Activated naive CD8-positive, alpha-beta T cell treated with anti-CD3 and anti-CD28 coated beads for 36 hours (primary cell): ENCODE results near the gene MAST3. TPM values are rescaled to one million over a fixed set of nuclear protein-coding genes. Genes with fewer than 3 reads are reported as not detected.

Source experiments
- DNase-seq: peaks from one replicate; pipeline ENCODE4 v3.0.0; 2021
- H3K27ac Mint-ChIP-seq: one replicate; pipeline ENCODE4 v1.8.0; 2022; ENCODE audit warnings: mild to moderate bottlenecking, moderate library complexity, mixed read lengths
- H3K27me3 Mint-ChIP-seq: one replicate; pipeline ENCODE4 v1.8.0; 2022; ENCODE audit warnings: mild to moderate bottlenecking, mixed read lengths
- H3K36me3 Mint-ChIP-seq: one replicate; pipeline ENCODE4 v1.8.0; 2021; ENCODE audit warnings: mild to moderate bottlenecking, mixed read lengths
- H3K4me1 Mint-ChIP-seq: one replicate; pipeline ENCODE4 v1.8.0; 2021; ENCODE audit warnings: mixed read lengths
- H3K4me3 Mint-ChIP-seq: one replicate; pipeline ENCODE4 v1.8.0; 2022; ENCODE audit warnings: mild to moderate bottlenecking, moderate library complexity, mixed read lengths
- H3K9me3 Mint-ChIP-seq: one replicate; pipeline ENCODE4 v1.8.0; 2022; ENCODE audit warnings: mixed read lengths
- total RNA-seq, 2 experiments: library from RNA; stranded (reverse); gene quantifications; one replicate each; pipeline ENCODE4 v1.2.3, GENCODE V29; 2021

The MAST3 gene
- total RNA-seq, 2 experiments from 2014 or later: 11.8 to 14.4 TPM

DNA sequence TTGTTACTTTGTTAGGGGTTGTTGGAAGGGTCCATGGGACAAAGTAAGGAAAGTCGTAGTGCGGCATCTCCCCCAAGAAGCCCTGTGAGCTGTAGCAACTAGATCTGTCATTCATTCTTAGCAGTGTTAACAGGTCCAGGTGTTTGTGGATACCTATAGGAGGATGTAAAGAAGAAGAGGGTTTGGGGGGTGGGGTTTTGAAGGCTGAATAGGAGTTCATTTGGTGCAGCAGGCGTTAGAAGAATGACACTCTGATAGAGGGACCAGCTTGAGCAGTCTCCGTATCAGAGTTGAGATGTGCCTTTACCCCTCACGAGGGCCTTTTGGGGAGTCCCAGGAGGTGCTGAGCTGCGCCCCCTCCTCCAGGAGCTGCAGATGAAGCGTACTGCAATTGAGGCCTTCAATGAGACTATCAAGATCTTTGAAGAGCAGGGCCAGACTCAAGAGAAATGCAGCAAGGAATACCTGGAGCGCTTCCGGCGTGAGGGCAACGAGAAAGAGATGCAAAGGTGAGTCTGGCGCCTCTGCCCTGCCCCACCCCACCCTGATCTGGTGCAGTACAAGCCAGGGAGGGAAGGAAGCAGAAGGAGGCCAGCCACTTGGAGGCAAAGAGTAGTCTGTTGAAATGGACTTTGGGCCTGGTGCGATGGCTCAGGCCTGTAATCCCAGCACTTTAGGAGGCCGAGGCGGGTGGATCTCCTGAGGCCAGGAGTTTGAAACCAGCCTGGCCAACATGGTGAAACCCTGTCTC lies 68.4 kb downstream of the MAST3 start:
- Mint-ChIP-seq H3K9me3 (no peaks in the 10 kb centered on the region), H3K4me3 (no peak overlapping the region), H3K4me1 (peaks cover 3% of the 10 kb centered on the region)

DNA sequence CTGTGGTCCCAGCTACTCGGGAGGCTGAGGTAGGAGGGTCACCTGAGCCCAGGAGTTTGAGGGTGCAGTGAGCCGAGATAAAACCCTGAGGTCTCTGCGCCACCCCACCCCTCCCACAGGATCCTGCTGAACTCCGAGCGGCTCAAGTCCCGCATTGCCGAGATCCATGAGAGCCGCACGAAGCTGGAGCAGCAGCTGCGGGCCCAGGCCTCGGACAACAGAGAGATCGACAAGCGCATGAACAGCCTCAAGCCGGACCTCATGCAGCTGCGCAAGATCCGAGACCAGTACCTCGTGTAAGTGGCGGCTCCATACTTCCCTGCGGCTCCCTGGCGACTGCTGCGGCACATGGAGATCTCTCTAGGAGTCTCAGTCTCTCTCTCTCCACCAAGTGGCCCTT lies 69.4 kb downstream of the MAST3 start:
- H3K4me3 Mint-ChIP-seq: no peak overlapping the region

More for the DNA sequence above, 68.4 kb downstream of the MAST3 start:
- H3K36me3 Mint-ChIP-seq: peaks cover 22% of the 10 kb centered on the region
- no peak overlapping the region for H3K27ac Mint-ChIP-seq
- DNase-seq: no peak
- no peaks in the 10 kb centered on the region for H3K27me3 Mint-ChIP-seq

DNA sequence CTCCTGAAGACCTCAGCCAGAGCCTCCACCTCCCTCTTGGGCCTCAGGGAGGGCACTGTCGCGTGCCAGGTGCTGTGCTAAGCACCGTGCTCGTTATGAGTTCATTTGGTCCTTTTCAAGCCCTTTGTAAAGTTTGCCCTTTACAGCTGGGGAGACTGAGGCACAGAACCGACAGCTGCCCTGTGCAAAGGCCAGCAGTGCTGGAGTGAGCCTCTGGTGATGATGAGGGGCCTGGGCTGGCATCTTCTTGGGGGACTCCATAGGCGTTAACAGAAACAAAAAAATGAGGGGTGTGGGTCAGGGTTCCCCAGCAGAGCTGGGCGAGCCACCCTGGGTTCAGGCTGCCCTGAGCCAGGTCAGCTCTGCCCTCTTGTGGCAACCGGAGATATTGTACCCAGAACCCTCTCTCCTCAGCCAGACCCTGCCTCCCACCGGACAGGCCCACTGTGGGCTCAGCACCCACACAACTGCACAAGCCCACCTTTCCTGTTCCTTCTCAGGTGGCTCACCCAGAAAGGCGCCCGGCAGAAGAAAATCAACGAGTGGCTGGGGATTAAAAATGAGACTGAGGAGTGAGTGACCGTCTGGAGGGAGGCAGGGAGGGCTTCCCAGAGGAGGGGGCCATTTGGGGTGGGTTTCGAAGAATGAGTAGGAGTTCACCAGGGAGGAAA lies 70.5 kb downstream of the MAST3 start:
- H3K4me1 Mint-ChIP-seq: peaks cover 6% of the 10 kb centered on the region
- peak; percentile 71 for DNase-seq
- peaks cover 28% of the 10 kb centered on the region for H3K36me3 Mint-ChIP-seq
- no peak overlapping the region for H3K27ac Mint-ChIP-seq
- no peaks in the 10 kb centered on the region for H3K27me3 Mint-ChIP-seq
- no peak overlapping the region for H3K4me3 Mint-ChIP-seq
- no peaks in the 10 kb centered on the region for H3K9me3 Mint-ChIP-seq

More for the DNA sequence above, 69.4 kb downstream of the MAST3 start:
- DNase-seq: no peak
- no peaks in the 10 kb centered on the region for H3K9me3 Mint-ChIP-seq
- no peaks in the 10 kb centered on the region for H3K27me3 Mint-ChIP-seq
- H3K27ac Mint-ChIP-seq: no peak overlapping the region
- H3K36me3 Mint-ChIP-seq: peaks cover 28% of the 10 kb centered on the region
- H3K4me1 Mint-ChIP-seq: no peaks in the 10 kb centered on the region

DNA sequence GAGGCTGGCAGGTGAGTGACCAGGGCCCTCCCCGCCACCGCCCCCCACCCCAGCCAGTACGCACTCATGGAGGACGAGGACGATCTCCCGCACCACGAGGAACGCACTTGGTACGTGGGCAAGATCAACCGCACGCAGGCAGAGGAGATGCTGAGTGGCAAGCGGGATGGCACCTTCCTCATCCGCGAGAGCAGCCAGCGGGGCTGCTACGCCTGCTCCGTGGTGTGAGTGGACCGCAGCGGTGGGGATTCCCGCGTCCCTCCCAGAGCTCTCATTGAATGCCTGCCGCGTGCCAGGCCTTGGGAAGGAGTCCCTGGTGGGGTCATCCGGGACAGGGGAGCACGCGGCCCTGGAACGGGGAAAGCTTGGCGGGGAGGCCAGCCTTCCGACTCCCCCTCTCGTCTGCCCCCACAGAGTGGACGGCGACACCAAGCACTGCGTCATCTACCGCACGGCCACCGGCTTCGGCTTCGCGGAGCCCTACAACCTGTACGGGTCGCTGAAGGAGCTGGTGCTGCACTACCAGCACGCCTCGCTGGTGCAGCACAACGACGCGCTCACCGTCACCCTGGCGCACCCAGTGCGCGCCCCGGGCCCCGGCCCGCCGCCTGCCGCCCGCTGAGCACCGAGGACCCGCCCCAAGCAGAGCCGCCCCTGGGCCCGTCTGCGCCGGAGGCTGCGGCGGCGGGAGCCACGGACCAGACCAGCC lies 71.2 kb downstream of the MAST3 start:
- no peaks in the 10 kb centered on the region for H3K9me3 Mint-ChIP-seq
- H3K27ac Mint-ChIP-seq: no peak overlapping the region
- H3K36me3 Mint-ChIP-seq: peaks cover 24% of the 10 kb centered on the region
- H3K27me3 Mint-ChIP-seq: no peaks in the 10 kb centered on the region
- no peak overlapping the region for H3K4me3 Mint-ChIP-seq
- H3K4me1 Mint-ChIP-seq: peaks cover 9% of the 10 kb centered on the region
- DNase-seq: no peak

DNA sequence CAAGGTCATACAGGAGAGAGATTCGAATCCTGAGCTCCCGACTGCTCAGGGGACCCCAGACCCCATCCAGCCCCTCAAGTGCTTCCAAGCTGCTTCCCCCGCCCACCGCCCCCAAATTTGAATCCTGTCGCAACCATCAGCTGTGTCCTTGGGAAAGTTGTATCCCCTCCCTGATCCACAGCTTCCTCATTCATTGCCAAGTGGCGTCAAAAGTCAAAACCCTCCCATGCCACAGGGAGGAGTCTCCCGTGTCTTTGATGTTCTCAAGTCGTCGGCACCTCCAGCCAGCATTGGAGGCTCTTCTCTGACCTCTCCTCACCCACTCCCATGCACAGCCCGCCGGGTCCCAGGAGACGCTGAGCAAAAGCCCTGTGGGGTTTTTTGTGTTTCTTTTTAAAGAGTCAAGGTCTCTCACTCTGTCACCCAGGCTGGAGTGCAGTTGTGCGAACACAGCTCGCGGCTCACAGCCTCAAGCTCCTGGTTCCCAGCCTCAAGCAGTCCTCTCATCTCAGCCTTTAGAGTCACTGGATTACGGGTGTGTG lies 73.2 kb downstream of the MAST3 start:
- Mint-ChIP-seq H3K4me1 (peaks cover 15% of the 10 kb centered on the region), H3K4me3 (no peak overlapping the region), H3K27me3 (no peaks in the 10 kb centered on the region), H3K36me3 (peaks cover 20% of the 10 kb centered on the region), H3K27ac (peak overlapping the region; percentile 46), H3K9me3 (no peaks in the 10 kb centered on the region)
- DNase-seq: no peak

DNA sequence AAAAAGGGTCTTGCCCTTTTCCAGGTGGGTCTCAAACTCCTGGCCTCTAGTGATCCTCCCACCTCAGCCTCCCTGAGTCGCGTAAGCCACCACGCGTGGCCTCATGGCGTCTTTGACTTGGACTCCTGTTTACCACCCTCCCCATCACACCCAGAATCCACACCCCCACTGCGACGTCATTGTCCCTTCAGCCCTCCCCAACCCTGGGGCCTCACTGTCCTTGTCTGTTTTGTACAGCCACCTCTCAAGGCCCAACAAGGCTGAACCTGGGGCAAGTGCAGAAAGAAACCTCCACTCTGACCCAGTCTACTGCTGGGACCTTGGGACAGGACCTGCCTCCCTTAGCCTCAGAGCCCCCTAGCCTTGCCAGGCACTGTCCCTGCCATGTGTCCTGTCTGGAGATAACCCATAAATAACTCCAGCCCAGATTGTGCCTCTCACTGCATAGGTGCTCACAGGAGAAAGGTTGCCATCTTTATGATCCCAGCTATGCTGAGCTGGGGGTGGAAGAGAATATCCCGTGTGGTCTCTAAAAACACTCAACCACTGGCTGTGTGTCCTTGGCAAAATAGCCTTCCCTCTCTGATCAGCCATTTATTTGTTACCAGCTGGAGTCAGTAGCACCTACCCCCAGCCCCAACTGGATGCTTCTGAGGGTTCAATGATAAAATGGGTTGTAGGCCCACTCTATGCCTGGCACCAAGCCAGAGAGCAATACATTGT lies 74.2 kb downstream of the MAST3 start:
- no peak overlapping the region for H3K4me3 Mint-ChIP-seq
- no peak for DNase-seq
- peaks cover 17% of the 10 kb centered on the region for H3K36me3 Mint-ChIP-seq
- H3K4me1 Mint-ChIP-seq: peaks cover 15% of the 10 kb centered on the region
- H3K27me3 Mint-ChIP-seq: no peaks in the 10 kb centered on the region
- H3K9me3 Mint-ChIP-seq: no peaks in the 10 kb centered on the region
- H3K27ac Mint-ChIP-seq: peak overlapping the region; percentile 61

DNA sequence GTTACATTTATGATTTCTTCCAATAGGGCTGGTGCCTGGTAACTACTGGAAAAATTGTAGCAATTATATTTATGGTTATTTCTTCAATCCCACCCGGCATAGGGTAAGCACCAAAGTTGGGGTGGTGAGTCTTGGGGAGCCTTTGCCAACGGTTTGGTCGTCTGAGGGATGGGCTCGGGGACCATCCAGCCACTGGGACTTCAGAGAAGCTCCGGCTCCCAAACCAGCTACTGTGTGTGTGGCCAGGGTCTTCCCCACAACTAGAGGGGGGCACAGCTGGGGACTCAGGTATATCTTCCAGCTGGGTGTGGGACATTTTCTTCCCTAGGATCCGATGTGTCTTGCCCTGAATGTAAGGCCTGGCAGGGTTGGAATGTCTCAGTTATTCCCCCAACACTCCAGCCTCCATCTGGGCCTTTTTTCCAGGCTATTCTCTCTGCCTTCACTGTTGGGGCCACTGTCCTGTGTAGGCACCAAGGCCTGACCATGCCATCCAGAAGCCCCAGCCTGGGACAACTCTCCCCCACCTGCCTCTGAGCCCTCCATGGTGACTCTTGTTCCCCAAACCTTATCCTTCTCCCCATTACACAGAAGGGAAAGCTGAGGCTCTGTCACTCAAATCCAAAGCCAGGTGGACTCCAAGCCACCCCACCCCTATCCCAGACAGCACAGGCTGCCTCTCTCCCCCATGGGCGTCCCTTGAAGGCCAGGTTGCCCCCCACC lies 74.9 kb downstream of the MAST3 start:
- Mint-ChIP-seq H3K4me3 (peak overlapping the region; percentile 42), H3K9me3 (no peaks in the 10 kb centered on the region), H3K36me3 (peaks cover 19% of the 10 kb centered on the region), H3K27ac (peak overlapping the region; percentile 68), H3K27me3 (no peaks in the 10 kb centered on the region), H3K4me1 (peaks cover 15% of the 10 kb centered on the region)
- DNase-seq: no peak

DNA sequence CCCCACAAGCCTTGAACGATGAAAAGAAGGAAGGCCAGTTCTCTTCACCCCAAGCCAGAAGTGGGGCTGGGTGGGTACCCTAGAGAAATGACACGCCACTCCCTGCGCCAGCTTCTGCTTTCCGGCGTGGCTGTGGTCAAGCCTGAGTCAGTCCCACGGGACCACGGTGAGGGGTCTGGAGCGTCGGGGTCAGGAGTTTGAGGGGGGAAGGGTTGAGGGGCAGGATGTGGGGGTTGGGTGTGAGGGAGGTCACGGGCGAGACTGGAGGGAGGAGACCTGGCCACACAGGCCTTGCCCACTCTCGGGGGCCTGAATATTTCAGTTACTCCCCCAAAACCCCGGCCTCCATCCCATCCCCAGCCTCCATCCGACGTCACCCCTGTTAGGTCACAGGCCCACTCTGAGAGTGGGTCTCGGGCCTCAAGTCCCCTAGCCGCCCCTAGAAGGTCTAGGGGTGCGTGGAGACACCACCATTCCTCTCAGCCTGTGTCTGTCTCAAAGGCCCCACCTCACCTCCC lies 75.5 kb downstream of the MAST3 start:
- Mint-ChIP-seq H3K9me3 (no peaks in the 10 kb centered on the region), H3K27me3 (no peaks in the 10 kb centered on the region), H3K27ac (peak overlapping the region; percentile 75), H3K4me3 (peak overlapping the region; percentile 83), H3K36me3 (peaks cover 17% of the 10 kb centered on the region), H3K4me1 (peaks cover 15% of the 10 kb centered on the region)
- no peak for DNase-seq

DNA sequence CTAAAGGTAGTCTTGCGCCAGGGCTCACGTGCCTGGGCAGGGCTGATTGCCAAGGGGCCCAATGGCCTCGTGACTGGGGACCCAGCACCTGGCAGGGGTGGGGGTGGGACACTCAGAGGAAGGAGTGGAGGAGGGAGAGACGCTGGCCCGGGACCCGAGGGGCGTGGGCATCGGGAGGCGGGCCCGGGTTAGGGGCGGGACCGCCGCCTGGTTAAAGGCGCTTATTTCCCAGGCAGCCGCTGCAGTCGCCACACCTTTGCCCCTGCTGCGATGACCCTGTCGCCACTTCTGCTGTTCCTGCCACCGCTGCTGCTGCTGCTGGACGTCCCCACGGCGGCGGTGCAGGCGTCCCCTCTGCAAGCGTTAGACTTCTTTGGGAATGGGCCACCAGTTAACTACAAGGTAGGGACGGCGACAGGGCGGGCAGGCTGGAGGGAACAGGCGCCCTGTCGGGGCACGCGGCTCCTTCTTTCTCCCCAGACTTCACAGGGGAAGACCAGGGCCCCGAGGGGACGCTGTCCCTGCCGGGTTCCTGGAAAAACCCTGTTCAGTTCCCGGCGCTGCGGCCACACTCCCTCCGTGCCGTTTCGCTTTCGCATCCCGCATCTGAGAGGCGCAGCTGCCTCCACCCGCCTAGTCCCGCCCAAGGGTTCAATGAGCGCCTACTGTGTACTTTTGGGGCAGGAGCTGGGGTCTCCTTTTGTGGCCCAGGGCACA lies 76.2 kb downstream of the MAST3 start, which contains the start of gene IFI30:
IFI30 (plus strand) TSS at position 242 of the 717 bp plus-strand sequence; CDS start at position 271, 29 bp downstream.
- H3K36me3 Mint-ChIP-seq: peaks cover 18% of the 10 kb centered on the region
- peak within 1 kb of the TSS; percentile 83 for H3K4me3 Mint-ChIP-seq
- H3K27me3 Mint-ChIP-seq: no peaks in the 10 kb centered on the region
- peaks cover 15% of the 10 kb centered on the region for H3K4me1 Mint-ChIP-seq
- H3K9me3 Mint-ChIP-seq: no peaks in the 10 kb centered on the region
- DNase-seq: peak; percentile 70
- H3K27ac Mint-ChIP-seq: peak within 1 kb of the TSS; percentile 75

DNA sequence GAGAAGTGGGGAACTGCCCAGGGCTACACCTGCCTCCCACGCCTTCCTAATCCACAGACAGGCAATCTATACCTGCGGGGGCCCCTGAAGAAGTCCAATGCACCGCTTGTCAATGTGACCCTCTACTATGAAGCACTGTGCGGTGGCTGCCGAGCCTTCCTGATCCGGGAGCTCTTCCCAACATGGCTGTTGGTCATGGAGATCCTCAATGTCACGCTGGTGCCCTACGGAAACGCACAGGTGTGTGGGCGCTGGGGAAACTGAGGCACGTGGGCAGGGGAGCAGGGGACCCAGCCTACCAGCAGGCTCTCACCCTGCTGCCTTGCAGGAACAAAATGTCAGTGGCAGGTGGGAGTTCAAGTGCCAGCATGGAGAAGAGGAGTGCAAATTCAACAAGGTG lies 77.4 kb downstream of the MAST3 start:
- Mint-ChIP-seq H3K4me3 (peak overlapping the region; percentile 83), H3K27ac (no peak overlapping the region), H3K4me1 (peaks cover 15% of the 10 kb centered on the region), H3K36me3 (peaks cover 18% of the 10 kb centered on the region), H3K27me3 (no peaks in the 10 kb centered on the region), H3K9me3 (no peaks in the 10 kb centered on the region)
- DNase-seq: no peak

DNA sequence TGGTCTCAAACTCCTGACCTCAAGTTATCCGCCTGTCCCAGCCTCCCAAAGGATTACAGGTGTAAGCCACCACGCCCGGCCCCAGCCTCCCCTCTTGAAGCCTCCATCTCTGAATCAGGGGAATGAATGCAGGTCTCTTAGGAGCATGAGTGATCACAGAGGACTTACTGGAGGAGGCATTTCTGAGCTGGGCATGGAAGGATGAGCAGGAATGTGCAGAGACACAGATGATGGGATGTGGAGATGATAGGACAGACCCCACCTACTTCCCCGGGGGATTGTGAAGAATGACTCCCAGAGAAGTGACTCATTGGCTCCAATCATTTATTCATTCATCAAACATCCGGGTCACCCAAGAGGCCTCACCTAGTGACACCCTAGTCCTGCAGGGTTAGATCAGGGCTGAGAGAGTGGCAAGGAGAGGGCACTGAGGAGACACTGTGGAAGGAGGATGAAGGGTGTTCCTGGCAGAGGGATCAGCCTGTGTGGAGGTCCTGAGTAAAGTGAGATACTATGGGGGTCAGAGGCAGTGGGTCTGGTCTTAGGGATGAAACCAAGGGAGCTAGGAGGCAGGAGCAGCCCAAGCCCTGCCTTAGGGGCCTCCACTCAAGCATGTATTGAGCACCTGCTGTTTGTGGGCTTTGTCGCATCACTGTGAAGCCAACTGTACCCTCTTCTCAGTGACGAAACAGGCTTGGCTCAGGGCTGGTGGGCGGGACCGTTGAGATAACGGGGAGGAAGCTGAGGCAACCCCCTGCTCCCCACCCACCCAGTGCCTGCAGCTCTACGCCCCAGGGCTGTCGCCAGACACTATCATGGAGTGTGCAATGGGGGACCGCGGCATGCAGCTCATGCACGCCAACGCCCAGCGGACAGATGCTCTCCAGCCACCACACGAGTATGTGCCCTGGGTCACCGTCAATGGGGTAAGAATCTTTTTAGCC lies 79.1 kb downstream of the MAST3 start:
- Mint-ChIP-seq H3K4me1 (peaks cover 15% of the 10 kb centered on the region), H3K27ac (no peak overlapping the region), H3K27me3 (no peaks in the 10 kb centered on the region), H3K9me3 (no peaks in the 10 kb centered on the region), H3K4me3 (no peak overlapping the region), H3K36me3 (peaks cover 11% of the 10 kb centered on the region)
- no peak for DNase-seq

DNA sequence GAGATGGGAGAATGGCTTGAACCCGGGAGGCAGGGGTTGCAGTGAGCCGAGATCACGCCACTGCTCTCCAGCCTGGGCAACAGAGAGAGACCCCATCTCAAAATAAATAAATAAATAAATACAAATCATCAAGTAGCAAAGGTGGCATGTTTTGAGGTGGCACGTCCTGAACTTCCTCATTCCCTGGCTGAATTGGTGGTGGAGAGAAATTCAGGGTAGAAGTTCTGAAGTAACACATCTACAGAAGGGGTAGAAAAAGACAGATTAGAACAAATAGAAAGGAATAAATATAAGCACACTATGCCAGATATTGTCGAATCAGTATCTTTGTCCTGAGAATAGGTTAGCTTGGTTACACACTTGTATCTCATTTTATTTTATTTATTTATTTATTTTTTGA lies 82.4 kb downstream of the MAST3 start:
- no peaks in the 10 kb centered on the region for H3K9me3 Mint-ChIP-seq
- no peak overlapping the region for H3K27ac Mint-ChIP-seq
- peaks cover 8% of the 10 kb centered on the region for H3K36me3 Mint-ChIP-seq

More for the DNA sequence above, 82.4 kb downstream of the MAST3 start:
- DNase-seq: no peak
- no peak overlapping the region for H3K4me3 Mint-ChIP-seq
- H3K4me1 Mint-ChIP-seq: no peaks in the 10 kb centered on the region
- H3K27me3 Mint-ChIP-seq: no peaks in the 10 kb centered on the region
